GM12878 (cell line): Measurements from ENCODE around the gene SAMD4A. TPM values are rescaled to one million over a fixed set of nuclear protein-coding genes. Genes with fewer than 3 reads are reported as not detected.

Source experiments
- ATAC-seq: fragments of 200-7000 bp; cut with Tn5 transposase; 3 replicates; pipeline ENCODE4 v1.9.1; 2020; ENCODE audit warnings: mild to moderate bottlenecking, moderate library complexity
- BruUV-seq: library from RNA; stranded (reverse); fragments of 400-500 nt; replicated peaks from 2 replicates; lab custom pipeline; 2021; lab: Mats Ljungman, UMichigan
- CTCF ChIA-PET: fragments of 300-600 bp; sonication (Branson Sonifier 250); formaldehyde crosslinking; extraction: SDS; loops from one replicate; lab custom pipeline; 2021; ENCODE audit warnings: inconsistent platforms; lab: Yijun Ruan, JAX
- POLR2A ChIA-PET: fragments of 350-600 bp; formaldehyde crosslinking; extraction: SDS; loops from one replicate; lab custom pipeline; 2021; ENCODE audit warnings: inconsistent platforms; lab: Charles Lee
- RAD21 ChIA-PET: fragments of 300-600 bp; sonication (Branson Sonifier 250); formaldehyde crosslinking; loops from one replicate; lab custom pipeline; 2023; ENCODE audit warnings: antibody characterized with exemption; ENCODE audit not compliant: unreplicated experiment; lab: Charles Lee
- SMC1A ChIA-PET: fragments of 300-600 bp; sonication (Branson Sonifier 250); formaldehyde crosslinking; loops from one replicate; lab custom pipeline; 2023; ENCODE audit not compliant: unreplicated experiment, uncharacterized antibody; lab: Charles Lee
- DNase-seq: peaks from one replicate; pipeline ENCODE4 v3.0.0-alpha.2; 2011; ENCODE audit warnings: low read depth, low spot score
- FAIRE-seq: peaks from 3 replicates; lab custom pipeline; 2011; peaks lifted over from hg19 to GRCh38; lab: Jason Lieb, UNC
- H2AFZ ChIP-seq: 2 replicates; pipeline ENCODE4 v1.6.0; 2011; ENCODE audit warnings: low read depth, low read length, control low read depth; ENCODE audit not compliant: control insufficient read depth
- H3K27ac ChIP-seq: 2 replicates; pipeline ENCODE4 v1.5.1; 2011; ENCODE audit warnings: control low read depth; ENCODE audit not compliant: control insufficient read depth, insufficient read depth
- H3K27me3 ChIP-seq, 2 experiments: replicated peaks in 1 of 2; 2 replicates each; pipeline versions ENCODE4 v1.6.0 to v1.6.1; 2011; ENCODE audit warnings: low read length in 1 of 2; ENCODE audit not compliant: control insufficient read depth in 2 of 2, insufficient read depth in 2 of 2
- H3K36me3 ChIP-seq, 2 experiments: 2 replicates each; pipeline ENCODE4 v1.5.1; 2011; ENCODE audit warnings: low read length in 1 of 2; ENCODE audit not compliant: control insufficient read depth in 2 of 2, insufficient read depth in 2 of 2
- H3K4me1 ChIP-seq: 2 replicates; pipeline ENCODE4 v1.6.1; 2011; ENCODE audit warnings: mild to moderate bottlenecking, low read length, moderate library complexity, mixed read lengths; ENCODE audit not compliant: control insufficient read depth, insufficient read depth
- H3K4me2 ChIP-seq: 2 replicates; pipeline ENCODE4 v1.6.0; 2011; ENCODE audit warnings: control low read depth; ENCODE audit not compliant: control insufficient read depth, insufficient read depth
- H3K4me3 ChIP-seq: fragments of 200-600 bp; sonication (generic); 2 replicates; pipeline ENCODE4 v1.5.1; 2016
- H3K79me2 ChIP-seq: 2 replicates; pipeline ENCODE4 v1.6.0; 2011; ENCODE audit warnings: low read length; ENCODE audit not compliant: control insufficient read depth, insufficient read depth
- H3K9ac ChIP-seq: 2 replicates; pipeline ENCODE4 v1.8.0; 2011; ENCODE audit warnings: low read length, control low read depth, mixed read lengths; ENCODE audit not compliant: control insufficient read depth, insufficient read depth
- H3K9me3 ChIP-seq: replicated peaks from 3 replicates; pipeline ENCODE4 v1.5.1; 2011; ENCODE audit warnings: mild to moderate bottlenecking, low read length; ENCODE audit not compliant: control insufficient read depth, insufficient read depth
- H4K20me1 ChIP-seq: 2 replicates; pipeline ENCODE4 v1.6.0; 2011; ENCODE audit not compliant: control insufficient read depth, insufficient read depth
- ASH2L ChIP-seq: fragments of 300-600, 200-600 bp; sonication (generic); IDR thresholded peaks from 2 replicates; pipeline ENCODE4 v1.6.1; 2017; ENCODE audit warnings: low read depth, mild to moderate bottlenecking, borderline replicate concordance
- CBX3 ChIP-seq: fragments of 200-600 bp; sonication (generic); IDR thresholded peaks from 2 replicates; pipeline ENCODE4 v1.6.1; 2016; ENCODE audit warnings: low read depth, borderline replicate concordance
- CEBPB ChIP-seq, 2 experiments: fragments of 150-350 bp in 1 of 2; IDR thresholded peaks; 2 replicates each; pipeline ENCODE4 v1.6.1; 2012 to 2014; ENCODE audit warnings: low read depth in 2 of 2, low read length in 2 of 2, borderline replicate concordance in 1 of 2, inconsistent platforms in 1 of 2
- ELK1 ChIP-seq: IDR thresholded peaks from 2 replicates; pipeline ENCODE4 v1.6.1; 2012; ENCODE audit warnings: low read depth, low read length, improper control_type of control experiment
- FOXK2 ChIP-seq: fragments of 450-650 bp; IDR thresholded peaks from 2 replicates; pipeline ENCODE4 v1.6.1; 2017; ENCODE audit warnings: mild to moderate bottlenecking, moderate library complexity
- HDGF ChIP-seq: fragments of 450-650 bp; IDR thresholded peaks from 2 replicates; pipeline ENCODE4 v1.6.1; 2016; ENCODE audit warnings: antibody characterized with exemption
- JUNB ChIP-seq: IDR thresholded peaks from 2 replicates; pipeline ENCODE4 v1.6.1; 2016; ENCODE audit warnings: antibody characterized with exemption, mild to moderate bottlenecking
- JUND ChIP-seq: IDR thresholded peaks from 2 replicates; pipeline ENCODE4 v1.6.1; 2012; ENCODE audit warnings: low read depth, mild to moderate bottlenecking, low read length, improper control_type of control experiment, moderate library complexity
- MXI1 ChIP-seq: fragments of 150-350 bp; IDR thresholded peaks from 2 replicates; pipeline ENCODE4 v1.6.1; 2011; ENCODE audit warnings: low read depth, mild to moderate bottlenecking, inconsistent platforms, low read length, improper control_type of control experiment
- POU2F2 ChIP-seq: IDR thresholded peaks from 3 replicates; pipeline ENCODE4 v1.6.1; 2011; ENCODE audit warnings: low read depth, mild to moderate bottlenecking, low read length, borderline replicate concordance
- PRDM15 ChIP-seq: fragments of 450-650 bp; formaldehyde crosslinking; IDR thresholded peaks from 2 replicates; pipeline ENCODE4 v1.4.0; 2020; ENCODE audit warnings: mild to moderate bottlenecking, moderate library complexity
- RBBP5 ChIP-seq: fragments of 200-600 bp; sonication (generic); conservative IDR thresholded peaks from 2 replicates; pipeline ENCODE4 v1.6.1; 2016
- SIX5 ChIP-seq: IDR thresholded peaks from 2 replicates; pipeline ENCODE4 v1.6.1; 2011; ENCODE audit warnings: mild to moderate bottlenecking, low read depth, low read length, moderate library complexity; ENCODE audit not compliant: severe bottlenecking
- SMAD5 ChIP-seq: IDR thresholded peaks from 2 replicates; pipeline ENCODE4 v1.6.1; 2016; ENCODE audit warnings: antibody characterized with exemption, low read depth
- SRF ChIP-seq, 2 experiments: IDR thresholded peaks; 2 replicates each; pipeline ENCODE4 v1.6.1; 2011; ENCODE audit warnings: low read depth in 2 of 2, low read length in 2 of 2, mild to moderate bottlenecking in 1 of 2, moderate library complexity in 1 of 2
- STAT3 ChIP-seq: IDR thresholded peaks from 2 replicates; pipeline ENCODE4 v1.6.1; 2011; ENCODE audit warnings: low read depth, low read length, improper control_type of control experiment
- TAF1 ChIP-seq: IDR thresholded peaks from 2 replicates; pipeline ENCODE4 v1.6.1; 2011; ENCODE audit warnings: mild to moderate bottlenecking, low read depth, low read length, borderline replicate concordance
- TARDBP ChIP-seq: IDR thresholded peaks from 2 replicates; pipeline ENCODE4 v1.6.1; 2016; ENCODE audit warnings: borderline replicate concordance
- ZBTB33 ChIP-seq: fragments of 450-650 bp; IDR thresholded peaks from 2 replicates; pipeline ENCODE4 v1.6.1; 2017; ENCODE audit warnings: mild to moderate bottlenecking
- WGBS: methylation state at CpG from one replicate; pipeline ENCODE4 v1.1.6; 2016; ENCODE audit warnings: low lambda C conversion rate; ENCODE audit not compliant: insufficient replicate concordance, insufficient coverage; ENCODE audit errors: missing lambda C conversion rate; 5-methylcytosine and 5-hydroxymethylcytosine counted together
- in situ Hi-C: fragments of 300-500 bp; cut with MboI; formaldehyde crosslinking; loops from 9 replicates; pipeline ENCODE4 v1.14.3; 2018; ENCODE audit warnings: mixed read lengths
- intact Hi-C: fragments of 100-400 bp; cut with micrococcal nuclease; formaldehyde crosslinking; loops from one replicate; pipeline ENCODE4 v1.14.2; 2022; ENCODE audit not compliant: unreplicated experiment
- polyA plus RNA-seq, 11 experiments: library from polyadenylated mRNA; depleted of rRNA in 4 of 11; unstranded in 6 of 11; stranded (reverse) in 5 of 11; fragments of >200 nt; fragmentation: Nextera tagmentation in 4 of 11; fragmentation: Illumina TruSeq in 1 of 11; extraction: Ambion mirVana in 4 of 11; extraction: Trizol in 1 of 11; gene quantifications; 1 replicate in 1 of 11; 2 replicates in 10 of 11; pipeline versions ENCODE4 v1.2.1 to v1.2.3, GENCODE V29; 2011 to 2016; ENCODE audit warnings: inconsistent platforms in 2 of 11, missing spikeins in 2 of 11, low read depth in 1 of 11
- total RNA-seq, 4 experiments: library from RNA; depleted of rRNA in 3 of 4; stranded (reverse); fragments of >200 nt in 3 of 4; fragmentation: Illumina TruSeq in 1 of 4; extraction: Trizol in 1 of 4; gene quantifications; 2 replicates each; pipeline versions ENCODE4 v1.2.1 to v1.2.3, GENCODE V29; 2013 to 2021

SAMD4A gene
- total and polyA plus RNA-seq, 10 of the 15 experiments (the other 5 are each of a cell fraction or from before 2014, with no cell fraction given), result 0.05 to 0.56 (median 0.31) TPM

- no peak overlapping the region for H2AFZ ChIP-seq
- H4K20me1 ChIP-seq, result no peaks in the 10 kb centered on the region
- intact Hi-C loops (no loop called here), in situ Hi-C loops (no loop called here)
- no TSS peak for BruUV-seq
- no peaks in the 10 kb centered on the region for H3K27me3 ChIP-seq
- no peak for DNase-seq
- CTCF ChIA-PET, result interaction anchor here (1.6 kb wide), 1 partner anchor 17 kb away, joined by 3 read pairs; no protein-coding TSS in a partner anchor
- no peak for FAIRE-seq
- no peaks in the 10 kb centered on the region; a peak in 1 of 4 replicates for H3K36me3 ChIP-seq
- no peak for ATAC-seq
- 100% methylated on average over 2 of the region's 2 CpGs for WGBS
- RAD21 ChIA-PET, result interaction anchor here (1.2 kb wide), 1 partner anchor 28 kb away, joined by 3 read pairs; the partner anchor contains the start of gene CGRRF1
- no peaks in the 10 kb centered on the region for H3K79me2 ChIP-seq
- H3K9me3 ChIP-seq, result no peaks in the 10 kb centered on the region
- H3K4me2 ChIP-seq, result no peak overlapping the region
- peaks cover 3% of the 10 kb centered on the region; the same call in 1 of the 2 replicates for H3K4me1 ChIP-seq
- POLR2A ChIA-PET, result interaction anchor here (0.6 kb wide), 1 partner anchor 377 kb away, joined by 3 read pairs; no protein-coding TSS in a partner anchor
- SMC1A ChIA-PET, result interaction anchor here (1.4 kb wide), 1 partner anchor 12 kb away, joined by 4 read pairs; no protein-coding TSS in a partner anchor
- H3K4me3 ChIP-seq, result no peak overlapping the region
- no peak overlapping the region for H3K9ac ChIP-seq
- no peak overlapping the region for H3K27ac ChIP-seq
- no peak for TF ChIP-seq STAT3
- TF ChIP-seq TAF1, result no peak
- no peak for TF ChIP-seq RBBP5
- TF ChIP-seq FOXK2, result no peak
- no peak for TF ChIP-seq CBX3
- TF ChIP-seq TARDBP, result no peak
- TF ChIP-seq POU2F2, result no peak
- no peak for TF ChIP-seq JUND
- TF ChIP-seq MXI1, result no peak
- no peak for TF ChIP-seq ASH2L
- no peak for TF ChIP-seq ELK1
- no peak for TF ChIP-seq ZBTB33
- no peak for TF ChIP-seq CEBPB (IDR thresholded peaks at IDR 0.05; ENCODE audit: borderline replicate concordance in 1 of 2, low read depth in 2 of 2, low read length in 2 of 2)
- TF ChIP-seq SIX5, result no peak
- no peak for TF ChIP-seq SRF (IDR thresholded peaks at IDR 0.05; ENCODE audit: low read depth in 2 of 2, low read length in 2 of 2)
- no peak for TF ChIP-seq HDGF
- TF ChIP-seq PRDM15 (CRISPR knock-in tag), result no peak
- no peak for TF ChIP-seq SMAD5
- TF ChIP-seq JUNB, result no peak
Observed at GRCh38 chr14:54537651-54538050, 29.3 kb upstream of the SAMD4A start.
